ENCODE measurements around the gene PPIP5K1.

Gene PPIP5K1

DNA sequence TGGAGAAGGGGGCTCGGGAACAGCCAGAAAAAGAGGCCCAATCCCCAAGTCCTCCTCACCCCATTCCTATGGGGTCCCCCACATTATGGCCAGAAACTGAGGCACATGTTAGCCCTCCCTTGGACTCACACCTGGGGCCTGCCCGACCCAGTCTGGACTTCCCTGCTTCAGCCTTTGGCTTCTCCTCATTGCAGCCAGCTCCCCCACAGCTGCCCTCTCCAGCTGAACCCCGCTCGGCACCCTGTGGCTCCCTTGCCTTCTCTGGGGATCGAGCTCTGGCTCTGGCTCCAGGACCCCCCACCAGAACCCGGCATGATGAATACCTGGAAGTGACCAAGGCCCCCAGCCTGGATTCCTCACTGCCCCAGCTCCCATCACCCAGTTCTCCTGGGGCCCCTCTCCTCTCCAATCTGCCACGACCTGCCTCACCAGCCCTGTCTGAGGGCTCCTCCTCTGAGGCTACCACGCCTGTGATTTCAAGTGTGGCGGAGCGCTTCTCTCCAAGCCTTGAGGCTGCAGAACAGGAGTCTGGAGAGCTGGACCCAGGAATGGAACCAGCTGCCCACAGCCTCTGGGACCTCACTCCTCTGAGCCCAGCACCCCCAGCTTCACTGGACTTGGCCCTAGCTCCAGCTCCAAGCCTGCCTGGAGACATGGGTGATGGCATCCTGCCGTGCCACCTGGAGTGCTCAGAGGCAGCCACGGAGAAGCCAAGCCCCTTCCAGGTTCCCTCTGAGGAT lies 62.0 kb downstream of the PPIP5K1 start:
- no peak for DNase-seq
- TF ChIP-seq GATA1 (IDR thresholded peaks at IDR 0.05; ENCODE audit: low read depth, low read length) (no peak), POLR2A (IDR thresholded peaks at IDR 0.05; ENCODE audit: low read length) (no peak)

DNA sequence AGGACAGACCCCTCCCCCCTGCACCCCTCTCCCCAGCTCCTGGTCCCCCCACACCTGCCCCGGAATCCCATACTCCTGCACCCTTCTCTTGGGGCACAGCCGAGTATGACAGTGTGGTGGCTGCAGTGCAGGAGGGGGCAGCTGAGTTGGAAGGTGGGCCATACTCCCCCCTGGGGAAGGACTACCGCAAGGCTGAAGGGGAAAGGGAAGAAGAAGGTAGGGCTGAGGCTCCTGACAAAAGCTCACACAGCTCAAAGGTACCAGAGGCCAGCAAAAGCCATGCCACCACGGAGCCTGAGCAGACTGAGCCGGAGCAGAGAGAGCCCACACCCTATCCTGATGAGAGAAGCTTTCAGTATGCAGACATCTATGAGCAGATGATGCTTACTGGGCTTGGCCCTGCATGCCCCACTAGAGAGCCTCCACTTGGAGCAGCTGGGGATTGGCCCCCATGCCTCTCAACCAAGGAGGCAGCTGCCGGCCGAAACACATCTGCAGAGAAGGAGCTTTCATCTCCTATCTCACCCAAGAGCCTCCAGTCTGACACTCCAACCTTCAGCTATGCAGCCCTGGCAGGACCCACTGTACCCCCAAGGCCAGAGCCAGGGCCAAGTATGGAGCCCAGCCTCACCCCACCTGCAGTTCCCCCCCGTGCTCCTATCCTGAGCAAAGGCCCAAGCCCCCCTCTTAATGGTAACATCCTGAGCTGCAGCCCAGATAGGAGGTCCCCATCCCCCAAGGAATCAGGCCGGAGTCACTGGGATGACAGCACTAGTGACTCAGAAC lies 62.8 kb downstream of the PPIP5K1 start:
- TF ChIP-seq POLR2A (IDR thresholded peaks at IDR 0.05; ENCODE audit: low read length) (no peak), GATA1 (IDR thresholded peaks at IDR 0.05; ENCODE audit: low read depth, low read length) (no peak)
- DNase-seq, result no peak

- no peak for DNase-seq
- no peak for TF ChIP-seq GATA1 (IDR thresholded peaks at IDR 0.05; ENCODE audit: low read depth, low read length)
- no peak for TF ChIP-seq POLR2A (IDR thresholded peaks at IDR 0.05; ENCODE audit: low read length)
Observed at GRCh38 chr15:43526261-43526930, 63.6 kb downstream of the PPIP5K1 start.

- no peak for DNase-seq
- TF ChIP-seq POLR2A (IDR thresholded peaks at IDR 0.05; ENCODE audit: low read length) (no peak), GATA1 (IDR thresholded peaks at IDR 0.05; ENCODE audit: low read depth, low read length) (no peak)
Observed at GRCh38 chr15:43525131-43525530, 64.9 kb downstream of the PPIP5K1 start.

GRCh38 chr15:43524254-43524845 lies 65.7 kb downstream of the PPIP5K1 start:
- no peak for DNase-seq
- no peak for TF ChIP-seq GATA1 (IDR thresholded peaks at IDR 0.05; ENCODE audit: low read depth, low read length)

DNA sequence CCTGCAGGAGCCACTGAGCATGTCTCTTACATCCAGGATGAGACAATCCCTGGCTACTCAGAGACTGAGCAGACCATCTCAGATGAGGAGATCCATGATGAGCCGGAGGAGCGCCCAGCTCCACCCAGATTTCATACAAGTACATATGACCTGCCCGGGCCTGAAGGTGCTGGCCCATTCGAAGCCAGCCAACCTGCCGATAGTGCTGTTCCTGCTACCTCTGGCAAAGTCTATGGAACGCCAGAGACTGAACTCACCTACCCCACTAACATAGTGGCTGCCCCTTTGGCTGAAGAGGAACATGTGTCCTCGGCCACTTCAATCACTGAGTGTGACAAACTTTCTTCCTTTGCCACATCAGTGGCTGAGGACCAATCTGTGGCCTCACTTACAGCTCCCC lies 66.4 kb downstream of the PPIP5K1 start:
- DNase-seq, result no peak
- TF ChIP-seq GATA1 (IDR thresholded peaks at IDR 0.05; ENCODE audit: low read depth, low read length), result no peak
- TF ChIP-seq POLR2A (IDR thresholded peaks at IDR 0.05; ENCODE audit: low read length), result no peak

GRCh38 chr15:43522247-43522646 lies 67.8 kb downstream of the PPIP5K1 start:
- DNase-seq, result no peak
- TF ChIP-seq GATA1 (IDR thresholded peaks at IDR 0.05; ENCODE audit: low read depth, low read length), result no peak
- TF ChIP-seq POLR2A (IDR thresholded peaks at IDR 0.05; ENCODE audit: low read length), result no peak

DNA sequence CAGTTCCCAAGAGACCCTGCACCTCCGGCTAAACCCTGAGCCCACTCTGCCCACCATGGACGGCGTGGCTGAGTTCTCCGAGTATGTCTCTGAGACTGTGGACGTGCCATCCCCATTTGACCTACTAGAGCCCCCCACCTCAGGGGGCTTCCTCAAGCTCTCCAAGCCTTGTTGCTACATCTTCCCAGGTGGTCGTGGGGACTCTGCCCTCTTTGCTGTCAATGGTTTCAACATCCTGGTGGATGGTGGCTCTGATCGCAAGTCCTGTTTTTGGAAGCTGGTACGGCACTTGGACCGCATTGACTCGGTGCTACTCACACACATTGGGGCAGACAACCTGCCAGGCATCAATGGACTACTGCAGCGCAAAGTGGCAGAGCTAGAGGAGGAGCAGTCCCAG lies 68.6 kb downstream of the PPIP5K1 start:
- DNase-seq, result no peak
- TF ChIP-seq POLR2A (IDR thresholded peaks at IDR 0.05; ENCODE audit: low read length) (no peak), GATA1 (IDR thresholded peaks at IDR 0.05; ENCODE audit: low read depth, low read length) (no peak)

- DNase-seq, result no peak
- TF ChIP-seq POLR2A (IDR thresholded peaks at IDR 0.05; ENCODE audit: low read length) (no peak), GATA1 (IDR thresholded peaks at IDR 0.05; ENCODE audit: low read depth, low read length) (no peak)
Observed at GRCh38 chr15:43520138-43520537, 69.9 kb downstream of the PPIP5K1 start.

DNA sequence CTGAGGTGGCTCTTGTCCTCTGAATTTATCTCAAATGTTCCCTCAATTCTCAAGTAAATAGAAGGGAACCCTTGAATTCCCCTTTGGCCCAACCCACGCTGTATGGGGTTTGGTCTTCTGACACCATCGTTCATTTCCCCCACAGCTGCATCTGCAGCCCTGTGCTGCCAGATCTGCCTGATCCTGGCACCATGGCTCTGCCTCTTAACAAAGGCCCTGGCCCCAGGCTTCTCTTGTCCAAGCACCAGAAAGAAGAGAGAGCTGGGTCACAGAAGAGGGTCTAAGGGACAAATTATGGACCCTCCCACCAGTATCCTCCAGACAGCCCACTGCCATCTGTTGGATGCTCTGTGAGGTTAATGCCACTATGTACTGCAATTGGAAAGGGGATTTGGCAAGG lies 70.8 kb downstream of the PPIP5K1 start:
- DNase-seq, result no peak
- TF ChIP-seq GATA1 (IDR thresholded peaks at IDR 0.05; ENCODE audit: low read depth, low read length) (no peak), POLR2A (IDR thresholded peaks at IDR 0.05; ENCODE audit: low read length) (no peak)

- peak; percentile 61 to 71 for DNase-seq
Observed at GRCh38 chr15:43518197-43518761, 71.7 kb downstream of the PPIP5K1 start.

DNA sequence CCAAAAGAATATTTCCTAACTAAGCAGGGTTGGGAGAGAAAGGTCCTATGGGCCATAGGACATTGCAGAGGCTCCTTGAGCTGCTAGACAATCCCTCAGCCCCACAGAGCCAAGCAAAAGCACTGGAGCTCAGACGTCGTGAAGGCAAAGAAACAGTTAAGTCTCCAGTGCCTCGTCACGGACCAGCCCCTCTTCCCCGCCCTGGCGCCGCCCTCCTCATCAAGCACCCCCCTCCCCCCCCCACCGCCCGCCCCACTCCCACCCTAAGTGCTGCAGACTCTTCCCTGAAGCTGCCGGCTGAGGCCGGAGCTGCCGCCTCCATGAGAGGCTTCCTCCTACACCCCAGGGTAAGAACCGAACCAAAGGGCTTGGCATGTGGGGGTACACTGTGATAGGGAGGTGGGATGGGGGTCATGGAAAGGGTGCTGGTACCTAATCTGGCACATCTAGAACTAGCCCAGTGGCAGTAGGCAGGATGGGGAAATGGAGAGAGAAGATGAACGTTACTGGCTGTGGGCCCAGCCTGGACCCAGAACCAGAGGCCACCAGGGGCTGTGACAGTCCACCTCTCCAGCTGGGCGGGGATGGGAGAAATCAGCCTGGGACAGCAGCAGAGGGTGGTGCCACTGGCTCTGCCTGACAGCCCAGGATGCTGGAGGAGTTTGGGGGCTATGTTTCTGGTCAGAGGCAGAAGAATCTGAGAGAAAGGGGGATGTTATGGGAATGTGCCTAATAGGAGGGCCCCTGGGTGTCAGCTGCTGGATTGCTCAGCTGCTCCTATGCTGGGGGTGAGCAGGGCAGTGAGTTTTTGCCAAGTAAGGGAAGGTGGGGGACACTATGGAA lies 72.4 kb downstream of the PPIP5K1 start, which contains the start of gene MAP1A:
MAP1A (plus strand) TSS at position 255 of the 843 bp plus-strand sequence. CDS start 3,866 bp downstream, outside the sequence.
- DNase-seq, result peak; percentile 67 to 75
- TF ChIP-seq POLR2A (IDR thresholded peaks at IDR 0.05; ENCODE audit: low read length) (no peak), GATA1 (IDR thresholded peaks at IDR 0.05; ENCODE audit: low read depth, low read length) (no peak)

More at GRCh38 chr15:43518197-43518761, 71.7 kb downstream of the PPIP5K1 start:
- TF ChIP-seq POLR2A (IDR thresholded peaks at IDR 0.05; ENCODE audit: low read length), result no peak
- no peak for TF ChIP-seq GATA1 (IDR thresholded peaks at IDR 0.05; ENCODE audit: low read depth, low read length)

Data from erythroblast (primary cell).